HUES48 (cell line): ENCODE measurements around the gene TBC1D3L.
"Not testable (repeated sequence)": the region's sequence is repeated elsewhere in the genome, so short reads cannot be mapped to it uniquely, and the experiment has no call there.

ENCODE experiments used
- H3K27ac ChIP-seq: one replicate; pipeline ENCODE4 v1.7.0; 2013; ENCODE audit warnings: low read depth, low read length, inconsistent platforms
- H3K27me3 ChIP-seq: 2 replicates; pipeline ENCODE4 v1.6.1; 2013; ENCODE audit warnings: mild to moderate bottlenecking, low read length; ENCODE audit not compliant: control insufficient read depth, insufficient read depth
- H3K36me3 ChIP-seq: 2 replicates; pipeline ENCODE4 v1.6.1; 2013; ENCODE audit warnings: low read length; ENCODE audit not compliant: control insufficient read depth, insufficient read depth
- H3K4me1 ChIP-seq: 2 replicates; pipeline ENCODE4 v1.6.1; 2013; ENCODE audit warnings: mild to moderate bottlenecking, low read length; ENCODE audit not compliant: control insufficient read depth, insufficient read depth
- H3K4me3 ChIP-seq: 2 replicates; pipeline ENCODE4 v1.5.1; 2013; ENCODE audit warnings: mild to moderate bottlenecking, low read depth, low read length
- H3K9ac ChIP-seq: 2 replicates; pipeline ENCODE4 v1.6.1; 2013; ENCODE audit warnings: mild to moderate bottlenecking, low read depth, low read length, moderate library complexity
- H3K9me3 ChIP-seq: 2 replicates; pipeline ENCODE4 v1.6.1; 2013; ENCODE audit warnings: low read length; ENCODE audit not compliant: control insufficient read depth, insufficient read depth

The TBC1D3L gene

GRCh38 chr17:37988960-37989359, at the start of gene TBC1D3L:
TSS of gene TBC1D3L (minus strand) at chr17:37989060. CDS start at chr17:37987520, 1,540 bp downstream.
- H3K27ac ChIP-seq, H3K27me3 ChIP-seq, H3K9ac ChIP-seq, H3K4me1 ChIP-seq, H3K36me3 ChIP-seq, H3K9me3 ChIP-seq, H3K4me3 ChIP-seq: not testable (repeated sequence)

- H3K9me3 ChIP-seq, H3K9ac ChIP-seq, H3K4me1 ChIP-seq, H3K27me3 ChIP-seq, H3K27ac ChIP-seq, H3K4me3 ChIP-seq, H3K36me3 ChIP-seq: not testable (repeated sequence)
Measured at GRCh38 chr17:38003676-38004075, 14.8 kb upstream of the TBC1D3L start, which contains the start of gene TBC1D3D. TSS of gene TBC1D3D (plus strand) at chr17:38003976. CDS start at chr17:38005561, 1,585 bp downstream.
